Measurements from ENCODE around the gene COL8A1.

GRCh38 chr3:99710094-99710493, 71.7 kb downstream of the COL8A1 start:
- no peak for TF ChIP-seq CTCF (IDR thresholded peaks at IDR 0.05 in 4 of 5, conservative IDR thresholded peaks at IDR 0.05 in 1 of 5)
- no peak for TF ChIP-seq POLR2A (IDR thresholded peaks at IDR 0.05)

All from gastrocnemius medialis (tissue), 4 donors.